NCI-H2081 treated with DMSO at 0.1 percent for 48 hours (cell line): Measurements from ENCODE around the gene EPB41L4A.

Experiments
- DNase-seq: peaks from one replicate; lab custom pipeline; 2025; lab: John Stamatoyannopoulos, UW

Gene EPB41L4A

DNA sequence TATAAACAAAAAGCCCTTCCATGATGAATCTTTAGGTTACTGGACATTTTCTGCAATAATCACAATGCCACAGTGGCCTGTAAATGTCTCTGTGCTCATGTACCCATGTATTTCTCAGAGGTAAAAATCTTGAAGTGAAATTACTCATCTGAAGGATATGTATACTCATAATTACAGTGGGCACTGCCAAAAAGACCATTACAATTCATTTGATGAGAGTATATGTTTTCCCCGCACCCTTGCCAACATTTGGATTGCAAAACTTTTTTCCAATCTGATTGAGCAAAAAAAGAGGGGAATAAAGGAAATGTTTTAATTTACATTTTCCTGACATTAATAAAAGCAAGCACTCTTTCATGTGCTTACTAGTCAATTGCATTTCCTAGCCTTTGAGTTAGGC, 110.5 kb downstream of the EPB41L4A start:
- DNase-seq = no peak

DNA sequence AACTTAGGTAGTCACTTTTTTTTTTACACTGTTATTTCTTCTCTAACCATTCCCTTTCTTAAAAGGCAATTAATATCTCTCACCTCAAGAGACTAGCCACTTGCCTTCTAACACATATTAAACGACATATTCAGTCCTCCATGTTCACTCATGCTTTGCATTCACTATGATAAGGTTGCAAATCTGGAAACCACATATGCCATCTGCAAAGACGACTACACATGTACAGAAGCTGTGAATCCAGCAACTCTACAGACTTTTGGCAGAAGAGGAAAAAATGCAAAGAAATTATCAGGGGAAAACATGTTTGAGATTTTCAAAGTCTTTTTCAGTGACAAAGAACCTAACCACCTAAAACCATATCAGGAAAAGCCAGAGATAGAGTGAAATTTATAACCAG, 112.1 kb downstream of the EPB41L4A start:
- no peak for DNase-seq

DNA sequence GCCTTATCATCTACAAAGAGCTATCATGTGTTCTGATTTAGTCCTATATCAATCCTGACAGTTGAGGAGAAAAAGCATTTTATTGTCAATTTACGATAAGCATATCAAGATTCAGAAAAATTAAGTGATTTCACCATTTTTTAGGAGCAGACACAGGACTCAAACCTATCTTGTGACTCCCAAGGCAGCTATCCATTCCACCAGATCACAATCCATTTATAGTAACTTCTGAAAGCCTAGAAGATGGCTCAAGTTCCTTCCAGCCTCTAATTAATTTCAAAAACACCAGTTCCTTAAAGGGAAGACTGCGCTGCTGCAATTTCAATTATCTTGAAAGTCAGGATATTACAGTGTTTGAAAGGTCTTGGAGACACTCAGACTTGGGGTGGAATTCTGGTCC, 114.3 kb downstream of the EPB41L4A start:
- DNase-seq = no peak

DNA sequence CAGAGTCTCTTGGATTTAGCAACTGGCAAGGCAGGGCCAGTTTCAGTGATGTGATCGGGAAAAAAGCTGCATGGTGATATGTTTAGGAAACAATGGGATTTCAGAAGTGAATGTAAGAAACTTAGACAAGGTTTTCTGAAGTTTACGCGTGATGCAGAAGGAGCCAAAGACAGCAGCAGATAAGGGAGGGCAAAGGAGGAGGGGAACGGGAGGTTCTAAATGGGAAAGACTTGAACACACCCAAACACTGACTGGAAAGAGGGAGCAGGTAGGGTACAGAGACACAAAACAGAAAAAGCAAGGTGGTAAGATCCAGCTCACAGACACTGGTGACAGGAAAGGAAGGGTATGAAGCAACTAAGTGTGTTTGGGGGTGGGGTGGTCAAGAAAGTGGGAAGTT, 115.4 kb downstream of the EPB41L4A start:
- DNase-seq = no peak

DNA sequence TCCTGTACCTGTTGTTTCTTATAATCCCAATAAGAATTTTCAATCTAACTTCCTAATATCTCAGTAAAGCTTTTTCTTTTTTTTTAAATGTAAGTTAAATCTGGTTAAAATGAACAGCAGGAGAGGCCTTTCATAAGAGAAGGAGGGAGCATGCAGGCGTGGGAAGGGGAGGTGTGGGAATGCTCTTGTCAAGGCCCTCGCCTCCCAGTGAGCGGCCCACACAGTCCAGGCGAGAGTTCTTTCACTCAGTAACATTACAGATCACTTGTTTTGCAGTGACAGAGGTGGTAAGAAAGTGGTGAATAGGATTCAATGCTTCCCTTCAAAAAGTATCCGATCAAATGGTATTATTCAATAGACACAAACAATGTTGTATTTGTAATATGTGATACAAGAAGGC, 125.0 kb downstream of the EPB41L4A start:
- DNase-seq = no peak

DNA sequence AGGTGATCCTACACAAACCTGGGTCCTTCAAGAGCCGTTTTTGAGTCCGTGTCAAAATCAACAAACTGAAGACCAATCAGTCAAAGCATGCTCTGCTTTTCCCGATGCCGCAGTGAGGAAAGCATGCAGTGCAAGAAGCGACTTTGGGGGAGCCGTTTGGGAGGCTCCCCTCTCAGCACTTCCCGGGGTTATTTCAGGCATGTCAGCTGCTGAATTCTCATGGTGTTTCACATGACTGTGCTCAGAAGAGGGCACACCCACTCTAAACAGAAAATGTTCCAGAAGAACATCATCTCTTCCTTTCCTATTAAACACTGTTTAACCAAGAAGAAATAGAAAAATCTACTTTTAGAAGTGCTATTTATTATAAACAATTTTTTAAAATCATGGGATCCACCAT, 125.5 kb downstream of the EPB41L4A start:
- no peak for DNase-seq

DNA sequence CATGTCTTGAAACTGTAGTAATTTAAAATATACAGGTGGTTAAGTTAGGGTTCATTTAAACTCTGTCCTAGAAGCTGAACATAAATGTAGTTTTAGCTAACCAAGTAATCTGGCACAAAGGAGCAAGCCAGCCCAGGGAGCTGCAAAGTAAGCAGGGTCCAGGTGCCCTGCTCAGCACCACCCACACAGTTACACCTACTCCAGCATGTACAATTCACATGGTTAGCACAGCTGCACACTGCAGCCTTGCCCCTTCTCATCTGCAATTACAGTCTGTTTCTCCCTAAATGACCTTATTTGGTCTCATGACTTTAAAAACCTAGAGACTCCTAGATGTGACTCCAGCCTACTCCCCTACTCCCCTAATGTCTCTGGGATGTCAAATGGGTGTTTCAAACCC, 128.4 kb downstream of the EPB41L4A start:
- DNase-seq = no peak

DNA sequence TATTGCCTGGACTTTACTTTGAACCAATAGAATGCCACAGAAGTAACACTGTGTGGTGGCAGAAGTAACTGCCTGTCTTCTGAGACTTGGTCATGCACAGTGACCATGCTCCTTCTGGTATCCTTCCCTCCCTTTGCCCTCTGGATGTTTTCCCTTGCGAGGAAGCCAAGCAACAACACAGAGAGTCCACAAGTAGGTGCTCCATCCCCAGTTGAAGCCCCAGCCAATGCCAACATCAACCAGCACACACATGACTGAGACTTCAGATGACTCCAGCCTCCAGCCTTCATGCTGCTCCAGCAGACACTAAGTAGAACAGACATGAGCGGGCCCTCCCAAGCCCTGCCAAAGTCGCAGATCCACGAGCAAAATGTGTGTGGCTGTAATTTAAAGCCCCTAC, 129.6 kb downstream of the EPB41L4A start:
- no peak for DNase-seq

DNA sequence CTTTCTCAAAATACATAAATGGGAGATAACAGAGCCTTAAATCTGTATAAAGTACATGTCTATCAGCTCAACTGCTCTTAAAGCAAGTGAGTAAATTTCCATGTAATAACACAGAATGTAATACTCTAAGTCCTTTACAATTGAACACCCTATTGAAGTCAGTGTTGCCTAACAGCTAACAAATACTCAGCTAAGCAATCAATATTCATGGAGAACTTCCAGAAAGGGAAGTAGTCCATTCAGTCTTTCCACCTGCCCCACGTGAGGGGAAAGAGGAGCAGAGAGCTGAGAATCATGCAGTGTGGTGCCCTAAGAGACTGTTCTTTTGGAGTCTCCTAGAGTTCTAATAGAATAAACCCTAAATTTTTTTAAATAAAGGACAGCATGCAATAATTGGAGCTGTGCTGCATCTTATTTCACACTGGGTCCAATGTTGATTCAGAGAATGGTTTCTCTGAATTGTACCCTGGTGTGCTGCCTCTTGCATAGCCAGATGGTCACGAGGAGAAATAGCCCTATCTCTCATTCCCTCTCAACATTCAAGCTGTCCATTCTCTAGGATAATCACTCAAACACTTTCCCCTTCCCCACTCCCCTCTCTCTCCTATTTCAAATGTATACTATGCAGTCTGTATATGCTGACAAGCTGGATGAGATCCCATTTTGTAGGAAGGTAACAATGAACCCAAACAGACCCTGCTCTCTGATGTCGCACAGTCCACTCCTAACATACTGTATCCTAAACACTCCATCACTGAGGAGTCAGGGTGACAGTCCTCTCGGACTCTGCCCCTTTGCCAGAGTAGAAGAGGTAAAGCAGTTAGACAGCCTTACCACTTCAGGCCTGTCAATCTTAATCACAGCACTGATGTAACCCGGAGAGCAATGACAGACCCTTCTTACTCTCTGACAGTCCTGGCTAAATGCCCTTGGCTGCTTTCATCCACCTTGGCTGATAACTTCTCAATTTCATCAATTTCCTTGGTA, 134.8 kb downstream of the EPB41L4A start:
- no peak for DNase-seq

DNA sequence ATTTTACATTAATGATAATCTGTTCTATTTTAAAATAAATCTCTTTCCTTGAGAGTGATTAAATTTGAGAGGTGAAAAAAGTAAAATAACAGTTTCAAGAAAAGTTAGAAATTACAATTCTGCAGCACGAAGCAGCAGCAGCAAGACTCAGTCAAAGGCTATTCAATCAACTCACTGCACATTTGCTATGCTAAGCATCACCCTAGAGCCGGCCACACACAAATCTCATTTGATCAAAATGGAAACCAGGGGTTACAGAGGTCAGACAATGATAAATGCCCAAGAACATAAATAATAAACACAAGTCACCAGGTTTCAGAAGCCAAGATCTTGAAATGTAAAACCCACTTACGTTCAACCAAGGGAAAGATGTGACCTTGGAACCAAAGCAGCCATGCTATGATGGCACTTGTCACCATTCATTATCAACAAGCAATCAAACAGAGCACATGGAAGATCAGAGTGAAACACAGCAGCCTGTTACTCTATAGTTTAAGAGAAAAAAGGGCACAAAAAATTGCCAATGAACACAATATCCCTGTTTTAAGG, 136.0 kb downstream of the EPB41L4A start:
- DNase-seq = no peak

DNA sequence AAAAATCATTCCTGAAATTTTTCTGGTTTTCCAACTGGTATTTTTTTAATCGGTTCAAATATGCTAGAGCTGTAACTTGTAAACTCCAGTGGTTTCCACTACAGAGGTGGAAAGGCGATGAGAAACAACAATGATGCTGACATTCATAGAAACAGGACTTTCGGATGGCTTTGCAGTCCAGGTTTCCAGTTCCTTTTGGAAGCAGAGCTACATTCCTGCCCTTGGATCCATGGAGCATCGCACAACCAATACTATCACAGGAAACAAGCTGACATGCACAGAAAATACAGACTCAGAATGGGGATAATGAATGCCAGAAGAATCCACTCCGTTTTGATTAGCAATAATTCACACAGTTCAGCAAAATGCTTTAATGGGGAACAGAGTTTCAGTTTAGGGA, 140.0 kb downstream of the EPB41L4A start:
- no peak for DNase-seq

DNA sequence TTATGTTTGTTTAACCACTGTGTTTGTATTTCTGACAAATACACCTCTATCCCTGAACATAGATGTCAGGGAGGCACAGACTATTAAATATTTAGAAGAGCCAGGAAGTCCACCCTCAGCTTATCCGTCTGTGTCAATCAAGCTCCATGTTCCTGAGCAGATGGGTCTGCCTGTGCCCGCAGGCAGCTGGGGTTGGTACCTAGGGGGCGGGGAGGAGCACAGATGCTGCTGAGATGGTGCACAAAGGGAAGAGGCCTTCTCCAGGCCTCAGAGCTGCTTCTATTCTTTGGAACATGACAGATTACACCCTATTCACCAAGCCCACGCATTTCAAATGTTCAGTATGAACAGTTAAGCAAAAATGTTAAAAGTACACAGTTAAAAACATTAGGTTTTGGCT, 142.1 kb downstream of the EPB41L4A start:
- no peak for DNase-seq

DNA sequence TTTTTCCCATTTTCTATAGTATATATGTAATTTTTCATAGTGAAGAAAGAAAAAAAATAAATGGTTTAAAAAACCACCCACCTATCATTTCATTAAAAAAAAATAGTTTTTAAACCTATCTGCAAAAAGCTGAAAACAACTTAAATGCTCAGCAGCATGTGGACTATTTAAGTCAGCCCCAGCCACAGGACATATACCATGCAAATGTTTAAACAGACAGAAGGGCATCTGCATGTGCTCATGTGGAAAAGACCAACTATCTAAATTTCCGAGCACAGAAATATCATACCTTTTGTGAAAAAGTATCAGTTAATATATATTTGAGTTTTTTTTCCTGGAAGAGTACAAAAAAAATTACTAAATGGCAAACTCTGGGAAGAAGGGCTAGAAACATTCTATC, 143.4 kb downstream of the EPB41L4A start:
- no peak for DNase-seq

DNA sequence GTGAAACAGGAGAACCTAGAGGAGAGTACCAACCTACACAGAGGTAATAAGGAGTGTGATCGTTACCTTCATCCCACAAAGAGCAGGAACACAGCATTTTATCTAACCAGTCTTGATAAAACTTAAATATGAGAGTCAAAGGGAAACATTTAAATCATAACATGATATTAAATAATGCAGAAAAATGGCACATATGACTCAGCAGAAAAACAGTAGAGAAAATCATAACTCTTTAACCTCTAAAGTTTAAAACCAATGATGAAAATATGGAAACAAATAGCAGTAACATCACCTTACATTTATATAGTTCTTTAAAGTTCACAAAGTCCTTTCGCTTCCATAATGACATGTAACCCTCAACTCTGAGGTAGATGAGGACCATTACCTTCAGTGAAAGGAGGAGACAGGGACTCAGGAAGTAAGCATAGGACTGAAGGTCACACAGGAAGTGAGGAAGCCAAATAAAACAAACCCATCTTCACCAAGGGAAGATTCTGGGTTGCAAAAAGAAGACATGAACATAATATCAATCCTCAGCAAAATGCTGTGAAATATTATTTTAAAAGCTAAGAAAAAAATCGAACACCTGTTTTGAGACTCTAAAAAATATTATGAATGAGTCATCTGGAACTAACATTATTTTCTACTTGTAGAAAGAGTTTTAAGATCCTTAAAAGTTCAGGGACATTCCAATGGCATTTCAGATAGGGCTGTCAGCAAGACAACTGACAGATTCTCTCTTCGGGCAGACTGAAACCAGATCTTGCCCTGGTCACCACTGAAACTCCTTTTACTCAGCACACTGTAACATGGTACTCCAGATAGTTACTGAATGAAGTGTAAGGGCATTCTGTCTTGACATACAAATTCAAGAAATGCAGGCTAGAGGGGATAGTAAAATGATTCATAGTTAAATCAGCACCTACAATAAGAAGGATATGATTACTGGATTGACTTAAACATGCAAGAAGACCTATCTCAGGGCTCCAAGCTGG, 148.5 kb downstream of the EPB41L4A start:
- DNase-seq = no peak

DNA sequence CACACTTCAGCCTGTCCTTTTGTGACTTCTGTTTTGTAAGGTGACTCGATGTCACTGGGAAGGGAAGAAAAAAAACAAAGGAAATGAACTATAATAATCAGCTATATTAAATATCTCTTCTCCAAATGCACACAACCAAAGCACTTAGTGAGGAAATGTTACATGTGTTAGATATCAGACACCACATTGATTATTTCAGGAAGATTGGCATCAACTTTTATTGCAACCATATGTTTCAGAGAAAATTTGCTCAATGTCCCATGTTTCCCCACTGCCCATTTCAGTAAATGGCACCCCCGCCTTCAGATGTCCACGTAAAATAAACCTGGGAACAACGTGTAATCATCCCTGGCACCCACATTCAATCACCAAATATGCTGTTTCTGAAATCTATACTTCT, 151.8 kb downstream of the EPB41L4A start:
- no peak for DNase-seq

DNA sequence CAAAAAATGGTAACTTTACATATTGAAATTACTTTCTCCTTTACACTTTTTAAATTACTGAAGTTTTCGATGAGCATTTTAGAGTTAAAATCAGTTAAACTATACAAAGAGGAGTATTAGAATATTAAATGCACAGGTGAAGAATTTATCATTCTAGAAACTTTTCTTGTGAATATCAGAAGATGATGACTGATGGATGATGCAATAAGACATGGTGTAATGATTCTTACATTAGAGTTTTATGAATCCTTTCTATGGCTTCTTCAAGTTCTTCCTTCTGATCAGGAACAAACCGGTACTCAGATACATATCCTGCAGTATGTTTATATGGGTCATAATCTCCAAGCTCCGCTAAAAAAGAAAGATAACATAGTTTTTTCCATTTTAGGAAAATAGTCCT, 154.4 kb downstream of the EPB41L4A start:
- DNase-seq = no peak

DNA sequence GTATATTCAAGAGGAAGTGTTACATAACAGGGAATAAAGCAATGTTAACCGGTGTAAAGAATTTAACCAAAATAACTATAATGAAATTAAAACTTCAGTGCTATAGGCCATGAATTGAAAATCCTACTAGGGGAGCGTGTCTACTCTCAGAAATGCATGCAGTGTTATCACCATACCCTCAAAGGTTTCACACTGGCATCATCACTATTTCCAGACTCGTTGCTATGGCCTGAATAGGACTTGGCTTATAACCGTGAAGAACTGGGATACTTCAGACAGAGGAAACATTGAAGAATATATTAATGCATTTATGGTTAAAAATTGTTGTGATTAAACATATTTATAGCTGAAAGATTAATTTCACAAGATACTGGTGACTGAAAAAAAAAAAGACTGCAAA, 154.9 kb downstream of the EPB41L4A start:
- DNase-seq = no peak

DNA sequence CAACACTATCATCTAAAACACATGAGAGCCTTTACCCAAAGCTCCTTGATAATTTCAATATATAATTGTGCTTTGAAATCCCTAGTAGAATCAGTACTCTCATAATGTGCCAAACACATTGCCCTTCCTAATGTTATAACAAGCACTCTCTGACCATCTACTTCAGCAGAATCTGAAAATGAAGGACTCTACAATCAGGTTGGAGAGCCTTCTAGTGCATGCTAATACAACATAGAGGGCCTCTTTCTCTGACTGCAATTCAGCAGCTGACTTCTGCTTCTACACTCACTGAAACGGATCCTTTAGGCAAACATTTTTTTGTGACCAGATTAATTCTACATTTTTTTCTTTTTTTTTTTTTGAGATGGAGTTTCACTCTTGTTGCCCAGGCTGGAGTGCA, 155.6 kb downstream of the EPB41L4A start:
- DNase-seq = no peak

DNA sequence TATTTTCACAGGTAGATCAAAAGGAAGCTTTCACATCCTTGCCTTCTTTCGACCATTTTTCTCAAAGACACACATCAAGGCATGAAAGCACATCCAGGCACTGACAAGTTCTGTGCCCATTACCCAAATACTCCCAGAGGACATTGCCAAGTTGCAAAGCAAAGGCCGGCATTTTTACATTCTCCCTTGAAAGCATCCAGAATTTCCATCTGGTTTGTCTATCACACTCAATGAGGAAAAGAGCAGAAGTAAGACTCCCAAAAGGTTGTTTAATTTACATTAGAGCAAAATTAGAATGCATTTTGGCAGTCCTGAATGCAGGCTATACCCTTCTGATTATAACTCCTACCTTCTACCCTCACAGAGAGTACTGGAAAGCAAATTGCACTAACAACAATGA, 160.5 kb downstream of the EPB41L4A start:
- DNase-seq = no peak

DNA sequence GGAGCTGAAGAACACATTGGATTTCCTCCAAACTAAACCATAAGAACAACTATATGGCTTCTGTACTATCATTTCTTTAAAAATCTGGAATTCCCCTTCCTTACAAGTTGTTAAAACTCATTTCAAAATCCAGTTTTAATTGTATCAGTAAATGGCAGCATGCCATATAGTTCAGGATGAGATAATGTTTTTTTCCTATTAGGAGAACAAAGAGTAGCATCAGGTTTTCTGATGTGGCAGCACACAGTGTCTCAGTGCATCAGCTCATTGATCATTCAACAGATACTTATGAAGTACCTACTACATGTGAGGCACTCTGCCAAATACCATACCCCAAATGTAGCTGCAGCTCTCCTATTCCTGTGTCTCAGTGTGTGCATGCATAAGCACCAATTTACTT, 161.1 kb downstream of the EPB41L4A start:
- no peak for DNase-seq

DNA sequence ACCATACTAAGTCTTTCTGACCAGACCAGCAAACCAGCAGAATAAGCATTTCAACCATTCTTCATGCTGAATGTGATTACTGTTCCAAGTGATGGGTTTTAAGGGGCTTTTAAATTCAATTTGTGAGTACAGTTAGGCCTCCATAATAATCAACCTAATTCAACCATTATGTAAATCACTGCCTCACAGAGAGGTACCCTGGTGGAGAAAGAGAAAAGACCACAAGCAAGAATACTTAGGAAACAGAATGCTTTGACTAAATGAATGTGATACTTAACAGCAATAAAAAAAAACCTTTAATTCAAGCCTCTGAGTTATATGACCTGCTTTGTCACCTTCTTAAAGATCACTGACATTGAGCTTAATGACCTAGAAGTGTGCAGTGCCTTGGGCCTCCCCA, 162.1 kb downstream of the EPB41L4A start:
- no peak for DNase-seq

DNA sequence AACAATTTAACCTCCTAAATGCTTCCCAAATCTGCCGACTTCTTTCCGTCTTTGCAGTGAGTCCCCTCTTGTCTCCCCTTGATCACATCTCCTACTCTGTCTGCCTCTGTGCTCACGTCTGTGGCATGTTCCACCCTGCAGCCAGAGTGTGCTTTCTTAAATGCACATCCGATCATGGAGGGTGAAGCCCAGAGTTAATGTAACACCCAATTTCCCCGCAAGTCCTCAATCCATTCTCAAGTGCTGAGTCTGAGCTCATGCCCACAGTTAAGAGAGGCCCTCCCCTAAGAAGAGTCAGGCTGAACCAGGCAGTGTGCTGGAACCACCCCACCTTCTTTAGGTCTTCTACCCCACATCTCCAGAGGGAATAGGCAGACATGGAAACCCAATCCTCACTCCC, 164.8 kb downstream of the EPB41L4A start:
- DNase-seq = no peak
